ENCODE measurements around the gene NGRN. TPM values are rescaled to one million over a fixed set of nuclear protein-coding genes. Genes with fewer than 3 reads are reported as not detected.
A peak's percentile ranks its signal among the peaks of the same experiment; 100 is the strongest.
"Not testable (repeated sequence)": the region's sequence is repeated elsewhere in the genome, so short reads cannot be mapped to it uniquely, and the experiment has no call there.

NGRN gene
- total RNA-seq, 1 experiment from 2014 or later: 93.4 TPM

- Histone ChIP-seq H3K4me3 (no peak overlapping the region), H3K4me1 (no peaks in the 10 kb centered on the region), H3K27ac (no peak overlapping the region), H3K36me3 (no peaks in the 10 kb centered on the region), H3K27me3 (no peaks in the 10 kb centered on the region), H3K9me3 (replicated peaks) (no peaks in the 10 kb centered on the region)
- DNase-seq: no peak
These were observed 7.7 kb upstream of the NGRN start for GRCh38 chr15:90257776-90258175.

- H3K27me3 ChIP-seq: no peaks in the 10 kb centered on the region
- H3K4me1 ChIP-seq: no peaks in the 10 kb centered on the region
- H3K27ac ChIP-seq: no peak overlapping the region
- H3K4me3 ChIP-seq: no peak overlapping the region
- no peak for DNase-seq
- no peaks in the 10 kb centered on the region for H3K36me3 ChIP-seq
- no peaks in the 10 kb centered on the region for H3K9me3 ChIP-seq (replicated peaks)
These were observed 5.9 kb upstream of the NGRN start for GRCh38 chr15:90259524-90259923.

GRCh38 chr15:90260731-90261130 is 4.7 kb upstream of the NGRN start:
- not testable (repeated sequence) for H3K27me3 ChIP-seq; H3K27ac ChIP-seq; H3K9me3 ChIP-seq (replicated peaks)

GRCh38 chr15:90261811-90262210 is 3.7 kb upstream of the NGRN start:
- DNase-seq: no peak
- no peaks in the 10 kb centered on the region for H3K27me3 ChIP-seq
- H3K36me3 ChIP-seq: no peaks in the 10 kb centered on the region; the same call in 1 of the 2 replicates
- H3K4me3 ChIP-seq: no peak overlapping the region
- no peaks in the 10 kb centered on the region for H3K4me1 ChIP-seq
- no peaks in the 10 kb centered on the region for H3K9me3 ChIP-seq (replicated peaks)
- H3K27ac ChIP-seq: no peak overlapping the region

More at GRCh38 chr15:90260731-90261130, 4.7 kb upstream of the NGRN start:
- H3K36me3 ChIP-seq, H3K4me1 ChIP-seq, DNase-seq, H3K4me3 ChIP-seq: not testable (repeated sequence)

- Histone ChIP-seq H3K36me3 (peaks cover 5% of the 10 kb centered on the region), H3K27me3 (no peaks in the 10 kb centered on the region), H3K27ac (no peak overlapping the region), H3K9me3 (replicated peaks) (no peaks in the 10 kb centered on the region), H3K4me1 (no peaks in the 10 kb centered on the region), H3K4me3 (no peak overlapping the region)
- no peak for DNase-seq
These were observed 3.0 kb upstream of the NGRN start for GRCh38 chr15:90262426-90262825.

GRCh38 chr15:90264671-90265070 is 801 bp upstream of the NGRN start:
- peak overlapping the region; percentile 84 for H3K4me3 ChIP-seq
- DNase-seq: no peak
- H3K27ac ChIP-seq: peak overlapping the region; percentile 86; the same call in 1 of the 2 replicates
- H3K27me3 ChIP-seq: no peaks in the 10 kb centered on the region
- H3K4me1 ChIP-seq: no peaks in the 10 kb centered on the region
- H3K9me3 ChIP-seq (replicated peaks): no peaks in the 10 kb centered on the region
- peaks cover 17% of the 10 kb centered on the region for H3K36me3 ChIP-seq

GRCh38 chr15:90266061-90266431 is 574 bp downstream of the NGRN start:
- H3K27me3 ChIP-seq: no peaks in the 10 kb centered on the region
- peak; percentile 49 to 78 for DNase-seq
- peaks cover 30% of the 10 kb centered on the region for H3K36me3 ChIP-seq
- peak overlapping the region; percentile 86 for H3K27ac ChIP-seq
- H3K9me3 ChIP-seq (replicated peaks): no peaks in the 10 kb centered on the region
- no peaks in the 10 kb centered on the region for H3K4me1 ChIP-seq
- peak overlapping the region; percentile 84 for H3K4me3 ChIP-seq

- peak in 1 of 2 experiments; percentile 25 for DNase-seq
- no peaks in the 10 kb centered on the region for H3K9me3 ChIP-seq (replicated peaks)
- no peaks in the 10 kb centered on the region for H3K27me3 ChIP-seq
- H3K4me1 ChIP-seq: no peaks in the 10 kb centered on the region
- H3K36me3 ChIP-seq: peaks cover 34% of the 10 kb centered on the region
- H3K27ac ChIP-seq: peak overlapping the region; percentile 86; the same call in 1 of the 2 replicates
- peak overlapping the region; percentile 84 for H3K4me3 ChIP-seq
These were observed 1.0 kb downstream of the NGRN start for GRCh38 chr15:90266485-90266884.

GRCh38 chr15:90268415-90268814 is 2.9 kb downstream of the NGRN start:
- no peak overlapping the region for H3K4me3 ChIP-seq
- no peak overlapping the region for H3K27ac ChIP-seq
- H3K9me3 ChIP-seq (replicated peaks): no peaks in the 10 kb centered on the region
- no peaks in the 10 kb centered on the region for H3K27me3 ChIP-seq
- no peak for DNase-seq
- H3K4me1 ChIP-seq: no peaks in the 10 kb centered on the region
- H3K36me3 ChIP-seq: peaks cover 54% of the 10 kb centered on the region

- H3K36me3 ChIP-seq: peaks cover 55% of the 10 kb centered on the region
- H3K9me3 ChIP-seq (replicated peaks): no peaks in the 10 kb centered on the region
- DNase-seq: no peak
- no peaks in the 10 kb centered on the region for H3K4me1 ChIP-seq
- H3K27me3 ChIP-seq: no peaks in the 10 kb centered on the region
- no peak overlapping the region for H3K27ac ChIP-seq
- H3K4me3 ChIP-seq: no peak overlapping the region
These were observed 5.2 kb downstream of the NGRN start for GRCh38 chr15:90270502-90271150.

GRCh38 chr15:90271459-90272166 is 6.1 kb downstream of the NGRN start:
- no peak overlapping the region for H3K27ac ChIP-seq

GRCh38 chr15:90278467-90278866 is 13.0 kb downstream of the NGRN start:
- not testable (repeated sequence) for H3K27ac ChIP-seq; H3K4me3 ChIP-seq; H3K9me3 ChIP-seq (replicated peaks); H3K27me3 ChIP-seq; H3K4me1 ChIP-seq; H3K36me3 ChIP-seq; DNase-seq

More at GRCh38 chr15:90271459-90272166, 6.1 kb downstream of the NGRN start:
- H3K36me3 ChIP-seq: peaks cover 62% of the 10 kb centered on the region
- H3K27me3 ChIP-seq: no peaks in the 10 kb centered on the region
- H3K4me1 ChIP-seq: no peaks in the 10 kb centered on the region
- no peak for DNase-seq
- H3K9me3 ChIP-seq (replicated peaks): no peaks in the 10 kb centered on the region
- H3K4me3 ChIP-seq: no peak overlapping the region

GRCh38 chr15:90280743-90281142 is 15.3 kb downstream of the NGRN start:
- peak overlapping the region; percentile 30; the same call in 1 of the 2 replicates for H3K27ac ChIP-seq
- H3K4me1 ChIP-seq; H3K27me3 ChIP-seq; H3K9me3 ChIP-seq (replicated peaks); DNase-seq; H3K36me3 ChIP-seq; H3K4me3 ChIP-seq: not testable (repeated sequence)

- not testable (repeated sequence) for H3K27me3 ChIP-seq; H3K4me1 ChIP-seq; H3K9me3 ChIP-seq (replicated peaks); H3K36me3 ChIP-seq; H3K27ac ChIP-seq; H3K4me3 ChIP-seq; DNase-seq
These were observed 16.2 kb downstream of the NGRN start for GRCh38 chr15:90281637-90282036.

GRCh38 chr15:90286678-90287077 is 21.2 kb downstream of the NGRN start:
- H3K4me3 ChIP-seq: no peak overlapping the region
- no peaks in the 10 kb centered on the region for H3K9me3 ChIP-seq (replicated peaks)
- no peaks in the 10 kb centered on the region for H3K27me3 ChIP-seq
- H3K4me1 ChIP-seq: no peaks in the 10 kb centered on the region; the same call in 1 of the 2 replicates
- DNase-seq: peak; percentile 25 to 42
- no peak overlapping the region for H3K27ac ChIP-seq
- no peaks in the 10 kb centered on the region for H3K36me3 ChIP-seq

All from SJCRH30 (cell line).